ENCODE measurements around the gene KIF2A. TPM values are rescaled to one million over a fixed set of nuclear protein-coding genes. Genes with fewer than 3 reads are reported as not detected.
A peak's percentile ranks its signal among the peaks of the same experiment; 100 is the strongest.

KIF2A gene
- total and polyA plus RNA-seq, 2 of the 13 experiments (the other 11 are each of a cell fraction or from before 2014, with no cell fraction given): 8.5 to 19.2 TPM

DNA sequence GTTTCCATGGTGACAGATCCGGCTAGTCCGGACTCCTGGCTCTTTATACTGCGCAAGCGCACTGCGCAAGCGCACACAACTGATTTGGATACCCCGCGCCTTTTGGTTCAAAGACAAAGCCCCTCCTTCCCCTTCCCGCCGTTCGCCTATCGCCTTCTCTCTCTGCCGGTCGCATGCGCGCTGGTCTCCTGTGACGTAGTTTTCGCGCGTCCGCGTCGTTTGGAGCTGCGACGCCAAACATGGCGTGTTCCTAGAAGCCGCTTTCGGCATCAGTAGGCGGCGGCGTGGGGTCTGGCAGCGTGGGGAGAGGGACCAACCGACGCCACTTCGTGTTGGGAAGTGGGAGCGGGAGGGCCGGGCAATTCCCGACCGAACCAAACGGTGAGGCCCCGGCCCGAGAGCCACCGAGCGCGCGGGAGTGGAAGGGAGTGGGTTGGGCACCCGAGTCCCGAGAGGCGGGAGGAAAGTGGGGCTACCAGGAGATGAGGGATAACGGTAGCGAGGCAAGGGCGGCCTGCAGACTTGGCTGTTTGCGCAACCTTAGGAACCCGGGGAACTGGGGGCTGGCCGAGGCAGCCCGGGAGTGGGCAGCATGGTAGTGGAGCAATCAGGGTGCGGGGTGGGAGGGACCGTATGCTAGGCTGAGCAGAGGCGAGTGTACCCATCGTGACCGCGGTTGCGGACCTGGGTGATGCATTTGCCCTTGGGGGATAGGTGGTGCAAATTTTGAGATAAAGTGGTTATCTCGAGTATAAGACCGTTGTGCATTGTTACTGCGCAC is 106.7 kb downstream of the KIF2A start, which contains the start of gene IPO11 (continued):
- TF ChIP-seq ZNF501 (CRISPR knock-in tag; IDR thresholded peaks at IDR 0.05) (peak; percentile 88; the same call in 1 of the 2 replicates), FOXA1 (IDR thresholded peaks at IDR 0.05) (no peak), FOXA1 (CRISPR knock-in tag; IDR thresholded peaks at IDR 0.05) (peak; percentile 22; the same call in 1 of the 2 replicates), ZMAT3 (CRISPR knock-in tag; conservative IDR thresholded peaks at IDR 0.05) (no peak), HES4 (CRISPR knock-in tag; IDR thresholded peaks at IDR 0.05; ENCODE audit: borderline replicate concordance) (0 out of 2 replicates have a peak, but pooled peaks have one; percentile 34), ZNF790 (CRISPR knock-in tag; IDR thresholded peaks at IDR 0.05; ENCODE audit: borderline replicate concordance) (no peak), RFX5 (IDR thresholded peaks at IDR 0.05; ENCODE audit: low read depth, low read length) (peak; percentile 65; the same call in 1 of the 2 replicates), ZNF143 (CRISPR knock-in tag; IDR thresholded peaks at IDR 0.05) (peak; percentile 78), ZBTB20 (CRISPR knock-in tag; IDR thresholded peaks at IDR 0.05; ENCODE audit: borderline replicate concordance, low read depth) (peak; percentile 63; the same call in 1 of the 2 replicates), ELF1 (CRISPR knock-in tag; IDR thresholded peaks at IDR 0.05) (peak; percentile 82), ZBTB21 (CRISPR knock-in tag; IDR thresholded peaks at IDR 0.05) (0 out of 2 replicates have a peak, but pooled peaks have one; percentile 44), RXRB (CRISPR knock-in tag; IDR thresholded peaks at IDR 0.05; ENCODE audit: borderline replicate concordance) (peak; percentile 47; the same call in 1 of the 2 replicates), KAT7 (CRISPR knock-in tag; IDR thresholded peaks at IDR 0.05; ENCODE audit: borderline replicate concordance) (peak; percentile 80; the same call in 1 of the 2 replicates), ZNF547 (CRISPR knock-in tag; IDR thresholded peaks at IDR 0.05) (peak; percentile 84), ZFP1 (CRISPR knock-in tag; IDR thresholded peaks at IDR 0.05) (0 out of 2 replicates have a peak, but pooled peaks have one; percentile 44), FOXC1 (CRISPR knock-in tag; IDR thresholded peaks at IDR 0.05; ENCODE audit: borderline replicate concordance) (peak; percentile 79)
- TF ChIP-seq, protein P1, sequence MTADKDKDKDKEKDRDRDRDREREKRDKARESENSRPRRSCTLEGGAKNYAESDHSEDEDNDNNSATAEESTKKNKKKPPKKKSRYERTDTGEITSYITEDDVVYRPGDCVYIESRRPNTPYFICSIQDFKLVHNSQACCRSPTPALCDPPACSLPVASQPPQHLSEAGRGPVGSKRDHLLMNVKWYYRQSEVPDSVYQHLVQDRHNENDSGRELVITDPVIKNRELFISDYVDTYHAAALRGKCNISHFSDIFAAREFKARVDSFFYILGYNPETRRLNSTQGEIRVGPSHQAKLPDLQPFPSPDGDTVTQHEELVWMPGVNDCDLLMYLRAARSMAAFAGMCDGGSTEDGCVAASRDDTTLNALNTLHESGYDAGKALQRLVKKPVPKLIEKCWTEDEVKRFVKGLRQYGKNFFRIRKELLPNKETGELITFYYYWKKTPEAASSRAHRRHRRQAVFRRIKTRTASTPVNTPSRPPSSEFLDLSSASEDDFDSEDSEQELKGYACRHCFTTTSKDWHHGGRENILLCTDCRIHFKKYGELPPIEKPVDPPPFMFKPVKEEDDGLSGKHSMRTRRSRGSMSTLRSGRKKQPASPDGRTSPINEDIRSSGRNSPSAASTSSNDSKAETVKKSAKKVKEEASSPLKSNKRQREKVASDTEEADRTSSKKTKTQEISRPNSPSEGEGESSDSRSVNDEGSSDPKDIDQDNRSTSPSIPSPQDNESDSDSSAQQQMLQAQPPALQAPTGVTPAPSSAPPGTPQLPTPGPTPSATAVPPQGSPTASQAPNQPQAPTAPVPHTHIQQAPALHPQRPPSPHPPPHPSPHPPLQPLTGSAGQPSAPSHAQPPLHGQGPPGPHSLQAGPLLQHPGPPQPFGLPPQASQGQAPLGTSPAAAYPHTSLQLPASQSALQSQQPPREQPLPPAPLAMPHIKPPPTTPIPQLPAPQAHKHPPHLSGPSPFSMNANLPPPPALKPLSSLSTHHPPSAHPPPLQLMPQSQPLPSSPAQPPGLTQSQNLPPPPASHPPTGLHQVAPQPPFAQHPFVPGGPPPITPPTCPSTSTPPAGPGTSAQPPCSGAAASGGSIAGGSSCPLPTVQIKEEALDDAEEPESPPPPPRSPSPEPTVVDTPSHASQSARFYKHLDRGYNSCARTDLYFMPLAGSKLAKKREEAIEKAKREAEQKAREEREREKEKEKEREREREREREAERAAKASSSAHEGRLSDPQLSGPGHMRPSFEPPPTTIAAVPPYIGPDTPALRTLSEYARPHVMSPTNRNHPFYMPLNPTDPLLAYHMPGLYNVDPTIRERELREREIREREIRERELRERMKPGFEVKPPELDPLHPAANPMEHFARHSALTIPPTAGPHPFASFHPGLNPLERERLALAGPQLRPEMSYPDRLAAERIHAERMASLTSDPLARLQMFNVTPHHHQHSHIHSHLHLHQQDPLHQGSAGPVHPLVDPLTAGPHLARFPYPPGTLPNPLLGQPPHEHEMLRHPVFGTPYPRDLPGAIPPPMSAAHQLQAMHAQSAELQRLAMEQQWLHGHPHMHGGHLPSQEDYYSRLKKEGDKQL (CRISPR knock-in tag; IDR thresholded peaks at IDR 0.05; ENCODE audit: low read depth): no peak
- TF ChIP-seq, protein P2, sequence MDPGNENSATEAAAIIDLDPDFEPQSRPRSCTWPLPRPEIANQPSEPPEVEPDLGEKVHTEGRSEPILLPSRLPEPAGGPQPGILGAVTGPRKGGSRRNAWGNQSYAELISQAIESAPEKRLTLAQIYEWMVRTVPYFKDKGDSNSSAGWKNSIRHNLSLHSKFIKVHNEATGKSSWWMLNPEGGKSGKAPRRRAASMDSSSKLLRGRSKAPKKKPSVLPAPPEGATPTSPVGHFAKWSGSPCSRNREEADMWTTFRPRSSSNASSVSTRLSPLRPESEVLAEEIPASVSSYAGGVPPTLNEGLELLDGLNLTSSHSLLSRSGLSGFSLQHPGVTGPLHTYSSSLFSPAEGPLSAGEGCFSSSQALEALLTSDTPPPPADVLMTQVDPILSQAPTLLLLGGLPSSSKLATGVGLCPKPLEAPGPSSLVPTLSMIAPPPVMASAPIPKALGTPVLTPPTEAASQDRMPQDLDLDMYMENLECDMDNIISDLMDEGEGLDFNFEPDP (CRISPR knock-in tag; conservative IDR thresholded peaks at IDR 0.05): 0 out of 2 replicates have a peak, but pooled peaks have one; percentile 27
- TF ChIP-seq, protein P3, sequence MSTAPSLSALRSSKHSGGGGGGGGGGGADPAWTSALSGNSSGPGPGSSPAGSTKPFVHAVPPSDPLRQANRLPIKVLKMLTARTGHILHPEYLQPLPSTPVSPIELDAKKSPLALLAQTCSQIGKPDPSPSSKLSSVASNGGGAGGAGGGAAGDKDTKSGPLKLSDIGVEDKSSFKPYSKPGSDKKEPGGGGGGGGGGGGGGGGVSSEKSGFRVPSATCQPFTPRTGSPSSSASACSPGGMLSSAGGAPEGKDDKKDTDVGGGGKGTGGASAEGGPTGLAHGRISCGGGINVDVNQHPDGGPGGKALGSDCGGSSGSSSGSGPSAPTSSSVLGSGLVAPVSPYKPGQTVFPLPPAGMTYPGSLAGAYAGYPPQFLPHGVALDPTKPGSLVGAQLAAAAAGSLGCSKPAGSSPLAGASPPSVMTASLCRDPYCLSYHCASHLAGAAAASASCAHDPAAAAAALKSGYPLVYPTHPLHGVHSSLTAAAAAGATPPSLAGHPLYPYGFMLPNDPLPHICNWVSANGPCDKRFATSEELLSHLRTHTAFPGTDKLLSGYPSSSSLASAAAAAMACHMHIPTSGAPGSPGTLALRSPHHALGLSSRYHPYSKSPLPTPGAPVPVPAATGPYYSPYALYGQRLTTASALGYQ (CRISPR knock-in tag; IDR thresholded peaks at IDR 0.05): peak; percentile 44; the same call in 1 of the 2 replicates
